GM10266 (cell line): ENCODE data around the gene PEAK1.

Source experiments
- DNase-seq: peaks from one replicate; pipeline ENCODE4 v3.0.0; 2012; ENCODE audit errors: extremely low spot score
- CTCF ChIP-seq: IDR thresholded peaks from 2 replicates; pipeline ENCODE4 v1.5.1; 2012; ENCODE audit warnings: mild to moderate bottlenecking, low read depth; ENCODE audit not compliant: control insufficient read depth, insufficient read depth; ENCODE audit errors: missing control alignments

The PEAK1 gene

GRCh38 chr15:77225088-77225487 lies 194.8 kb downstream of the PEAK1 start:
- DNase-seq: no peak
- TF ChIP-seq CTCF: no peak

DNA sequence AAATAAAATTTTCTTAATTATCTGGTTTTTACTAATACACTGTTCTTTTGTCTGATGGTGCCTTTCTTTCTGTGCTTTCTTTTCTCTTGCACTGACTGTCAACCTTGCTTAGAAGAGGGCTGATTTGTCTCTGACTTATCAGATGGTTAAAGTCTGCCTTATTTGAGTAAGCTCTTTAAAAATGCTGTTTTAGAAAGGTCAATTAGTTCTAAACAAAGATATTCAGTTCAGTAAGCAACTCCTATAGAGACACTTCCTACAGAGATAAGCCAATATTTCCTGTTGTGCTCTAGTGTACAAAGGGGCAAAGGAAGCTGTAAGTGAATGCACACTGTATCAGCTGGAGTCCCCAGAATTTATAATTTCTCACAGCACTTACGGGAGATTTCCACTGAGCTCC lies 195.6 kb downstream of the PEAK1 start:
- no peak for TF ChIP-seq CTCF
- DNase-seq: no peak

GRCh38 chr15:77221708-77222107 lies 198.2 kb downstream of the PEAK1 start:
- TF ChIP-seq CTCF: no peak
- no peak for DNase-seq

- DNase-seq: no peak
- TF ChIP-seq CTCF: no peak
These were observed 198.7 kb downstream of the PEAK1 start for GRCh38 chr15:77221174-77221573.

DNA sequence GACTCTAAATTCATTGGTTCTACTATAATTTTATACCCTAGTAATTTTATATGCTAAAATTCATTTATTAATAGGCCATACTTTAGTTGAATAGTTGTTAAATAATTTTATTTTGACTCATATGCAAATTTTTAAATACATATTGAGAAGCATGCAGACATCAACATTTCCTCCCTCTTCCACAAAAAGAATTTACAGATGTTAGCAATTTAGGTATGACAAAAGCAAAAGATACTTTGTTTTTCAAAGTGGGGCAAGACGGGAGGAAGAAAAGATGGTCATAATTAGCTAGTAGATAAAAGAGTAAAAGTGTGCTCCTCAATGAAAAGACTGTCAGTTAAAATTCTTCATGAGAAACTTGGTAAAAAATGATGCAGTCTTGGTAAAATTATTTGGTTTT lies 200.1 kb downstream of the PEAK1 start:
- no peak for TF ChIP-seq CTCF
- DNase-seq: no peak

GRCh38 chr15:77209221-77209620 lies 210.7 kb downstream of the PEAK1 start:
- no peak for DNase-seq
- TF ChIP-seq CTCF: no peak

DNA sequence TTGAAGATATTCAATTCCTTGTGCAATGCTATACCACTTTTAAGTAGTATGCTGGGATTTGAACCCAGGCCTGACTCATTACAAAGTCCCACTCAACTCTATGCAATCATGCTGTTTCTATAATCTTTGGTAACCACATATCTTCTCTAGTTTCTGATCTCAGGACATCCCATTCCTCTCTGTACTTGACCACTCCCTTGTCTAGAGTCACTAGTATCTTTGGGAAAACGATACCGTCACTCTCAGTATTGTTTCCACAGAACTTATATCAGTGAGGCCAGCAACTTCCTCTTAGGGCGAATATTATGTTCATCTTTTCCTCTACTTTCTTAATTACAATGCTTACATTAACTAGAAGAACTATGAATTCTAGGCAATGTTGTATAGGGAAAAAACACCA lies 211.7 kb downstream of the PEAK1 start:
- no peak for DNase-seq

More for the DNA sequence above, 211.7 kb downstream of the PEAK1 start:
- no peak for TF ChIP-seq CTCF
